ENCODE measurements around the gene TENM3. TPM values are rescaled to one million over a fixed set of nuclear protein-coding genes. Genes with fewer than 3 reads are reported as not detected.

TENM3 gene
- total RNA-seq, 1 experiment from 2014 or later: 40.5 TPM

DNA sequence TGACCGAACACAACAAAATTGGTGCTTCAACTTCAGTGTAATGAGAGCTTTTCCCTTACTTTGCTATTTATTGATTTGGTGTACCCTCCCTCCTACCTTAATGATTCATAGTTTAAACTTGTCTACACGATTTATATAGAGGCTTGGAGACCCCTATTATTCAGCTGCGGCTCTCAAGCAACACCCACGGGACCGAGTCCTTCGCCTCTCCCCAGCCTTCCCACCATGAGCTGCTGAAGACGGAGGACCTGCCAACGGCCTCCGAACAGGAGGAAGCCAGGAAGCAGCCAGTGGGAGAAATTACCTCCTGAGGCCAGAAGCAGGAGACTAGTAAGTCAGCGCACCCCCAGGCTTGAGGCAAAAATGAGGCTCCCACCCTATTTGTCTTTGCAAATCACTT is 595.3 kb downstream of the TENM3 start:
- no peak for DNase-seq (ENCODE audit: low read depth)

DNA sequence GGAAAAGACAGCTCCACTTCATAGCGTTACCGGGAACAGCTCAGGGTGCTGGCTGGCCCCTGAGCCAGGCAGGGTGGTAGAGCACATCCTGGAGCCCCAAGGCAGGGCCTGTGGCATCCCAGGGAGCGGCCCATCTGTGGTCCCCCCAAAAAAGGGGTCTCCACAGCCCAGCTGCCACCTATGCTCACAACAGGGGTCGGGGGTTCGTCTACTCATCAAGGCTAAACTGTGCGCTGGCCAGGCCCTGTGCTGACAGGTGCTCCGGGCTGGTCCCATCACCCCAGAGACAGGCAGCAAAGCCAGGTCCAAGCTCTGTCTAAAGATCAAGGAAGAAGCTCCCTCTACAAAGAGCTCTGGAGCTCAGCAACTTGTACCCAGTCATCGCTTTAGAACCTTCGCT is 596.1 kb downstream of the TENM3 start:
- no peak for DNase-seq (ENCODE audit: low read depth)

DNA sequence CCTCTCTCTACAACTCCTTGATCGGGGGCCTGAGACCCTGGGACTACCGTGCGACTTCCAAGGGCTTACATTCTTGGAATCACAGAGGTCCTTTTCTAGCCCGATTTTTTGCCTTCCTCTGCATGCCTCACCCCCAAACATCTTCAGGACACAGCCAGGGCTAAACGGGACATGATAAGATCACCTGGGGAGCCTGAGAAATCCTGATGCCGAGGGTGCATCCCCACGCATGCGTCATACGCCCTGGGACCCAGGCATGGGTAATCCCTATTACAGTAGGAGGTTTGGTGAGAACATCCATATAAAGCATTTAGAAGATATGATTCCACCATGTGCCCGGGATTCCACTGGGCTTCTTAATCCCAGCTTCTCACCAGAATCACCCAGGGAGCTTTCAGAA is 596.9 kb downstream of the TENM3 start:
- DNase-seq (ENCODE audit: low read depth): no peak

DNA sequence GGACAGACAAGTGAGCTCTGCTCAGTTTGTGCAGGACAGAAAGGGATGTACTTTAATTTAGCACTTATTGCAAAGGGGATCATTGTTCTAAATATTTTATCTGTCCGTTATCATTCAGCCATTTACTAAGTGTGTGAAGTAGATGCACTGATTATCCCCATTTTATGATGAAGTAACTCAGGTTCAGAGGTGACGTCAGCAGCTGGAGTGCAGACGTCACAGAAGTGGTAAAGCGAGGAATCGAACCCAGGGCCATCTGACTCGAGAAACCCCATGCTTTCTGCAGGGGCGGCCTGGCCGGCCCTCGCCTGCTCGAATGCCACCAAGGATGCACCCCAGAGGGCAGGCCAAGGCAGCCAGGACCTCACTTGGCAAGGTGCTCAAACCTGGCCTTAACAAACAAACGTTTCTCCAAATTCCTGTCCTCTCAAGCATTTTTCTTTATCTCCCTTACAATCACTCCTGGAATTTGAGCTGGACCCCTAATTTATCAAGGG is 599.0 kb downstream of the TENM3 start:
- DNase-seq (ENCODE audit: low read depth): no peak

DNA sequence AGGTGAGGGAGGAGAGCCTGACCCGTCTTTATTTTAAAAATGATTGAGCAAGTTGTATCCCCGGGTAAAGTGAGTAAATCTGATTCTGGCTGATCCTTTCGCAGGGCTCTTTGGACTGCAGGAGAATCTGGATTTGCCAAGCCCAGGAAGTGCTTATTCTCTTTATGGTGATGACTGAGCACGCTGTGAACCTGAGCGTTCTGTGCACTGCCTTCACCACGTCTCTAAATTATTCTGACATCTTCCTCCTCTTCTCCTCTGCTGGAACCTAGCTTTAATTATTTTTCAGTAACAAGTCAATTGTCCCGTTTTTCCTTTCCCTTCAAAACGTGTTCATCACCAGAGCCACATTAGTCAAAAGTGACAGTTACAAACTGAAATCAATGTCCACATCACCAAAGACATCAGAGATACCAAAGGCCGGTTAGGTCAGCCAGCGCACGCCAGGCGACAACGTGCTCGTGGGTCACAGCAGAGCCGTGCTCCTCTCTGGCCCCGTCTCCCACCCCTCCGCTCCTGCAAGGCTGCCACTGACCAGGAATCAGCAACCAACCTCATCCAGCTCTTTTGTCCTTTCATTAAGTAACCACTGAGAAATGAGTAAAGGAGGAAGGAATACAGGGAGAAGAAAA is 599.7 kb downstream of the TENM3 start:
- no peak for DNase-seq (ENCODE audit: low read depth)

DNA sequence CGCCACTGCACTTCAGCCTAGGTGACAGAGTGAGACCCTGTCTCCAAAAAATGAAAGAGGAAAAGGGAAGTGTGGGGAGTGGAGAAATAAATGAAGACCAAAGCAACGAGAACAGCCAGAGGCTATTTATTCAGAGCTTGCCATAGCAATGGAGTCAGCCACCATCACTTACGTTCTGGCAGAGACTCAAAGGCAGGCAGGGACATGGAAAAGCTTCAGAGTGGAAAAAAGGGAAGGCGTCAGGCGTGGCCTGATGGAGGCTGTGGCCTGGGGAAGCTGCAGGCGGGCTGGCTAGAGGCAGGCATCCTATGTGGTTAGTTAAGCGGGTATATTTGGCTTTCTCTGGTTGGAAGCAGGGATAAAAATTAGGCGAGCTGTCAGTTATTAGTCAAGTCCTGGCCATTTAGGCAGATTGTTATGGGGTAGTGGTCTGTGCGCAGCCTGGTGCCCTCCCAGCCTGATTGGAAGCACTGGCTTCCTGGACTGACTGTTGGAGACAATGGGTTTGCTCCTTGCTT is 600.7 kb downstream of the TENM3 start:
- DNase-seq (ENCODE audit: low read depth): no peak

DNA sequence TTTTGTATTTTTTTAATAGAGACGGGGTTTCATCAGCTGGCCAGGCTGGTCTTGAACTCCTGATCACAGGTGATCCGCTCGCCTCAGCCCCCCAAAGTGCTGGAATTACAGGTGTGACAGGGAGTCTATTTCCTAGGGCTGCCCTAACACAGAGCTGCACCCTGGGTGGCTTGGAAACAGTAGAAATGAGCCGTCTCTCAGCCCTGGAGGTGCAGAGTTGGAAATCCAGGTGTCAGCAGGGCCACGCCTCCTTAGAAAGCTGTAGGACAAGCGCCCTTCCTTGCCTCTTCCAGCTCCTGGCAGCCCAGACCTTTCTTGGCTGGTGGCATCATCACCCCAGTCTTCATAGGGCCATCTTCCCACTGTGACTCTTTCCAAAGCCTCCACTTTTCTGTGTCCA is 602.4 kb downstream of the TENM3 start:
- no peak for DNase-seq (ENCODE audit: low read depth)

DNA sequence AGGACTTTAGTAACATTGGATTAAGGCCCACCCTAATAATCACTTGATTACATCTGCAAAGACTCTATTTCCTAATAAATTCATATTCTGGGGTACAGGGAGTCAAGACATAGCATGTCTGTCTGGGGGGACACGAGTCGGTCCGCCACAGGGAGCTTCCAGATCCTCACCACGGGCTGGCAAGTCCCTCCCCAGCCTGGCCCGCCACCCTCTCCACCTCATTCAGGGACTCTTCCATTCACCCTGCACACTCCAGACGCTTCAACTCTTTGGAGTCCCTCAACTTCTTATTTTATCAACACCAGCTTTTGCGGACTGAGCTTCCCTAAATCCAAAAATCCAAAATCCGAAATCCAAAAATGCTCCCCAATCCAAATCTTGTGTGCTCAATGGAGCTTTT is 602.8 kb downstream of the TENM3 start:
- DNase-seq (ENCODE audit: low read depth): no peak

DNA sequence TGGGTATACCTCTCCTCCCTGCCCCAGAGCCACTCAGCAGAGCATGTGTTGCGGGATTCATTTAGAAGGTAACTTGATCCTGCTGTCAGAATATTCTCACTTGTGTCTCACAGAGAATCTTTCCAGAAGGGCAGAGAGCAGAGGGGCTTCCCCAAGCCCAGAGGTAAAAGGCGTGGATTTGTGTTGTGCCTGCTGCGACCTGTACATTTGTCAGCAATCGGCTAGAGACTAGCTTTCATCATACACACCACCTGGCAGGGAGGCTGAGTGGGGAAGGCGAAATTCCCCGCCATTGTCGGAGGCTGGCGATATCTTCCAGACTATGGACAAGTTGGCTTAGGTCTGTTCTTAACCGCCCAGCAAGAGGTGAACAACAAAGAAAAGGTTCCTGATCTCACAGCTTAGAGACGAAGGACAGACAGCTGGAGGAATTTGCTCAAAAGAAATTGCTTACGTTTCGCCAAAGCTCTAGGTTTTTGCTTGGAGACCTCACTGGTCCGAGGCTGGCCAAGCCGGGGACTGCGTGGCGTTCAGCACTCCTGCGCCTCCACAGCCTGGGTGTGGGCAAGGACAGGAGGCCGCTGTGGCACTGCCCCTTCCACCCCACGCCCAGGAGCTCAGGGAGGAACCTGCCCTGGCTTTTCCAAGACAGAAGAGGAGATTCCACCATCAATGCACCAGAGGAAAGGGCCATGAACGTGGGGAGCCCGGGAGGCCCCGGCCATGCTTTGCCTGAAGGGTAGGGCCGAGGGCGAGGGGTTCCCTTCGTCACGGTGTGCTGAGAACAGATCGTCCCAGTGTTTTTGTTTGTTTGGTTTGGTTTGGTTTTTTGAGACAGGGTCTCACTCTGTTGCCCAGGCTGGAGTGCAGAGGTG is 604.6 kb downstream of the TENM3 start:
- DNase-seq (ENCODE audit: low read depth): no peak

DNA sequence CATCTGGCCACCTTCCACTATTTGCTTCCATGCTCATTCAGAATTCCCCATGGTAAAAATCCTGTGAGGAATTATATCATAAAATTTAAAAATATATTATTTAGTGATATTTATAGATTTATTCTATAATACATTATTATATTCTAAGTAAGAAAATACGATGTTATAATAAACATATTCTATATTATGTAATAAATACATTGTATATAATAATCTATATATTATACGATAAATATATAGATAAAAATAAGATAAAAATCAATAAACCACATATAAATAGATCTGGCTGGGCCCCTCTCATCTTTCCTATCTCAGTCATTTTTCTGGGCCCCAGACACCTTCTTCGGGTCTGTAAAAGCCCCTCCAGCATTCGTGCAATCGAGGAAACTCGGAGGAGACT is 605.5 kb downstream of the TENM3 start:
- DNase-seq (ENCODE audit: low read depth): no peak

All from Daoy (cell line).